HCT116 (cell line): ENCODE measurements around the gene PTPRF. TPM values are rescaled to one million over a fixed set of nuclear protein-coding genes. Genes with fewer than 3 reads are reported as not detected.
"Not testable (repeated sequence)": the region's sequence is repeated elsewhere in the genome, so short reads cannot be mapped to it uniquely, and the experiment has no call there.

Experiments
- ATAC-seq: fragments of 200-7000 bp; cut with Tn5 transposase; 2 replicates; pipeline ENCODE4 v1.9.1; 2020; ENCODE audit warnings: mild to moderate bottlenecking, moderate library complexity
- BruUV-seq: library from RNA; stranded (reverse); fragments of 400-500 nt; replicated peaks from 2 replicates; lab custom pipeline; 2021; lab: Mats Ljungman, UMichigan
- CTCF ChIA-PET: fragments of 300-600 bp; sonication (Branson Sonifier 250); formaldehyde crosslinking; loops from one replicate; lab custom pipeline; 2021; ENCODE audit warnings: antibody characterized with exemption; lab: Charles Lee
- POLR2A ChIA-PET: fragments of 300-600, 350-600 bp; sonication (Branson Sonifier 250); formaldehyde crosslinking; loops from one replicate; lab custom pipeline; 2021; ENCODE audit warnings: antibody characterized with exemption; lab: Charles Lee
- RAD21 ChIA-PET, 2 experiments: fragments of 300-600 bp; sonication (Branson Sonifier 250); formaldehyde crosslinking; loops; one replicate each; lab custom pipeline; 2023; ENCODE audit warnings: low total read pairs in 2 of 2; ENCODE audit not compliant: uncharacterized antibody in 2 of 2, unreplicated experiment in 2 of 2, low non-redundant PET in 1 of 2; lab: Charles Lee
- DNase-seq: peaks from one replicate; pipeline ENCODE4 v3.0.0-alpha.2; 2010; ENCODE audit warnings: low read depth, low spot score
- H2AFZ ChIP-seq: fragments of 200-600 bp; shearing (Covaris generic), sonication (generic); 2 replicates; pipeline ENCODE4 v1.6.1; 2017; ENCODE audit warnings: low read depth, mixed run types, mixed read lengths, antibody characterized with exemption, low read length; ENCODE audit not compliant: poor library complexity, severe bottlenecking
- H3K27ac ChIP-seq: 2 replicates; pipeline ENCODE4 v1.5.1; 2012; ENCODE audit warnings: low read depth, low read length
- H3K27me3 ChIP-seq: fragments of 200-600 bp; sonication (generic); 2 replicates; pipeline ENCODE4 v1.6.1; 2016; ENCODE audit warnings: mixed run types, low read length, mixed read lengths; ENCODE audit not compliant: insufficient read depth
- H3K36me3 ChIP-seq, 2 experiments: fragments of 200-500 bp in 1 of 2; fragments of 200-600 bp in 1 of 2; sonication (Bioruptor generic) in 1 of 2; sonication (generic) in 1 of 2; 2 replicates each; pipeline versions ENCODE4 v1.5.1 to v1.6.1; 2014 to 2016; ENCODE audit warnings: low read length in 2 of 2, inconsistent platforms in 1 of 2, mixed read lengths in 1 of 2, mixed run types in 1 of 2; ENCODE audit not compliant: insufficient read depth in 2 of 2, control insufficient read depth in 1 of 2
- H3K4me1 ChIP-seq, 2 experiments: fragments of 200-600 bp in 1 of 2; sonication (generic) in 1 of 2; 2 replicates each; pipeline versions ENCODE4 v1.5.1 to v1.6.1; 2012 to 2017; ENCODE audit warnings: low read length in 2 of 2, inconsistent platforms in 1 of 2, mild to moderate bottlenecking in 1 of 2, mixed read lengths in 1 of 2, mixed run types in 1 of 2, moderate library complexity in 1 of 2; ENCODE audit not compliant: insufficient read depth in 2 of 2, control insufficient read depth in 1 of 2
- H3K4me2 ChIP-seq: fragments of 200-600 bp; sonication (generic); 2 replicates; pipeline ENCODE4 v1.6.1; 2017; ENCODE audit warnings: mixed run types, low read length, mixed read lengths
- H3K4me3 ChIP-seq, 2 experiments: fragments of 200-600 bp in 1 of 2; sonication (generic) in 1 of 2; replicated peaks in 1 of 2; 2 replicates each; pipeline ENCODE4 v1.5.1; 2011 to 2016; ENCODE audit warnings: low read length in 2 of 2, control low read depth in 1 of 2, low read depth in 1 of 2, mild to moderate bottlenecking in 1 of 2, mixed read lengths in 1 of 2, mixed run types in 1 of 2
- H3K79me2 ChIP-seq: fragments of 200-600 bp; sonication (generic); 2 replicates; pipeline ENCODE4 v1.6.1; 2017; ENCODE audit warnings: mild to moderate bottlenecking, mixed run types, low read length, moderate library complexity, mixed read lengths; ENCODE audit not compliant: insufficient read depth
- H3K9ac ChIP-seq: fragments of 200-600 bp; sonication (generic); 2 replicates; pipeline ENCODE4 v1.6.1; 2016; ENCODE audit warnings: low read length, mixed read lengths
- H3K9me2 ChIP-seq: fragments of 200-600 bp; sonication (generic), shearing (Covaris generic); 2 replicates; pipeline ENCODE4 v1.6.1; 2017; ENCODE audit warnings: mixed run types, mild to moderate bottlenecking, moderate library complexity; ENCODE audit not compliant: insufficient read depth
- H3K9me3 ChIP-seq, 2 experiments: fragments of 200-500 bp in 1 of 2; fragments of 200-600 bp in 1 of 2; sonication (Bioruptor generic) in 1 of 2; sonication (generic) in 1 of 2; 2 replicates each; pipeline ENCODE4 v1.6.1; 2014 to 2017; ENCODE audit warnings: low read length in 2 of 2, mixed read lengths in 2 of 2, inconsistent platforms in 1 of 2, low read depth in 1 of 2, mild to moderate bottlenecking in 1 of 2, mixed run types in 1 of 2, moderate library complexity in 1 of 2; ENCODE audit not compliant: control insufficient read depth in 1 of 2, insufficient read depth in 1 of 2
- H4K20me1 ChIP-seq: fragments of 200-600 bp; sonication (generic), shearing (Covaris generic); 2 replicates; pipeline ENCODE4 v1.6.1; 2017; ENCODE audit warnings: mixed run types, mild to moderate bottlenecking, moderate library complexity; ENCODE audit not compliant: insufficient read depth
- CEBPB ChIP-seq: IDR thresholded peaks from 2 replicates; pipeline ENCODE4 v1.6.1; 2012; ENCODE audit warnings: low read depth
- intact Hi-C: fragments of 100-400 bp; cut with micrococcal nuclease; formaldehyde crosslinking; loops from 2 replicates; pipeline ENCODE4 v1.10.0; 2022
- total RNA-seq: library from RNA; stranded (reverse); gene quantifications from one replicate; pipeline ENCODE4 v1.2.1, GENCODE V29; 2021; ENCODE audit not compliant: unreplicated experiment

PTPRF gene
- total RNA-seq, 1 experiment from 2014 or later = 224 TPM

- BruUV-seq = no TSS peak
- Histone ChIP-seq H3K4me3 (no peak overlapping the region), H3K79me2 (peaks cover 1% of the 10 kb centered on the region; the same call in 1 of the 2 replicates), H3K9me2 (no peaks in the 10 kb centered on the region), H3K36me3 (no peaks in the 10 kb centered on the region), H3K4me2 (no peak overlapping the region), H3K27ac (no peak overlapping the region), H3K27me3 (no peaks in the 10 kb centered on the region), H3K4me1 (peaks cover 24 to 57% of the 10 kb centered on the region in 2 experiments), H3K9me3 (no peaks in the 10 kb centered on the region), H2AFZ (no peak overlapping the region), H4K20me1 (no peaks in the 10 kb centered on the region), H3K9ac (no peak overlapping the region)
- ChIA-PET CTCF (no interaction called here), RAD21 (interaction anchor here in 1 of 2 experiments (0.6 kb wide), 1 partner anchor 1728 kb away, joined by 4 read pairs; no protein-coding TSS in a partner anchor), POLR2A (interaction anchor here (1.4 kb wide), 1 partner anchor 10 kb away, joined by 3 read pairs; no protein-coding TSS in a partner anchor)
- DNase-seq (no peak), ATAC-seq (no peak)
- TF ChIP-seq CEBPB = no peak
- intact Hi-C loops = no loop called here
Measured at GRCh38 chr1:43645461-43645860, 114.8 kb downstream of the PTPRF start.

GRCh38 chr1:43647331-43647730 lies 116.6 kb downstream of the PTPRF start:
- DNase-seq, H3K27ac ChIP-seq, H3K36me3 ChIP-seq, BruUV-seq, H3K9ac ChIP-seq, H3K4me3 ChIP-seq, H3K27me3 ChIP-seq, RAD21 ChIA-PET, H3K9me2 ChIP-seq, H3K9me3 ChIP-seq, H3K4me2 ChIP-seq, ATAC-seq, intact Hi-C loops, H4K20me1 ChIP-seq, CTCF ChIA-PET, H2AFZ ChIP-seq: not testable (repeated sequence)
- H3K4me1 ChIP-seq = peaks cover 20 to 51% of the 10 kb centered on the region in 2 experiments; a peak in 3 of 4 replicates
- POLR2A ChIA-PET = interaction anchor here (0.7 kb wide), 2 partner anchors 331 to 674 kb away, joined by 3 read pairs; no protein-coding TSS in a partner anchor
- H3K79me2 ChIP-seq = peaks cover 20% of the 10 kb centered on the region
